Heart left ventricle (tissue), 16 donors: ENCODE data around the gene HPRT1. TPM values are rescaled to one million over a fixed set of nuclear protein-coding genes. Genes with fewer than 3 reads are reported as not detected.

Experiments
- ATAC-seq, 4 donors: fragments of 200-7000 bp; cut with Tn5 transposase; one replicate each; pipeline ENCODE4 v1.9.1; 2020 to 2022; ENCODE audit warnings: moderate library complexity in 4 of 4, mild to moderate bottlenecking in 3 of 4, moderate number of reproducible peaks in 1 of 4
- DNase-seq, 5 donors: peaks; one replicate each; pipeline ENCODE4 v3.0.0-alpha.2; 2020
- H3K27ac ChIP-seq, 12 donors: fragments of 200-600 bp; sonication (generic) in 4 of 12; one replicate each; pipeline versions ENCODE4 v1.5.0 to v1.8.0; 2016 to 2022; ENCODE audit warnings: mild to moderate bottlenecking in 2 of 12
- H3K27me3 ChIP-seq, 9 donors: fragments of 200-600 bp; sonication (generic) in 2 of 9; one replicate each; pipeline versions ENCODE4 v1.5.1 to v1.8.0; 2016 to 2022; ENCODE audit warnings: mild to moderate bottlenecking in 3 of 9
- H3K36me3 ChIP-seq, 9 donors: fragments of 200-600 bp; sonication (generic) in 2 of 9; one replicate each; pipeline versions ENCODE4 v1.5.0 to v1.8.0; 2018 to 2022; ENCODE audit warnings: mild to moderate bottlenecking in 2 of 9
- H3K4me1 ChIP-seq, 12 donors: fragments of 200-600 bp; sonication (generic) in 4 of 12; one replicate each; pipeline versions ENCODE4 v1.5.0 to v1.8.0; 2016 to 2022; ENCODE audit warnings: mild to moderate bottlenecking in 3 of 12
- H3K4me3 ChIP-seq, 12 donors: fragments of 200-600 bp; sonication (generic) in 4 of 12; one replicate each; pipeline versions ENCODE4 v1.5.0 to v1.8.0; 2017 to 2022; ENCODE audit warnings: mild to moderate bottlenecking in 9 of 12, moderate library complexity in 4 of 12
- H3K9me3 ChIP-seq, 12 donors: fragments of 200-600 bp; sonication (generic) in 4 of 12; one replicate each; pipeline versions ENCODE4 v1.5.0 to v1.8.0; 2016 to 2022; ENCODE audit warnings: mild to moderate bottlenecking in 1 of 12
- POLR2A ChIP-seq, 2 donors: fragments of 450-650 bp; IDR thresholded peaks; one replicate each; pipeline ENCODE4 v1.6.1; 2017; ENCODE audit warnings: antibody characterized with exemption in 2 of 2, mild to moderate bottlenecking in 2 of 2, moderate library complexity in 2 of 2
- WGBS, 4 donors: extraction: QIAGEN DNeasy Blood & Tissue Kit in 2 of 4; methylation state at CpG; one replicate each; pipeline versions ENCODE4 v1.1.5 to v1.1.7; 2013 to 2018; 5-methylcytosine and 5-hydroxymethylcytosine counted together
- intact Hi-C, 10 donors: fragments of 100-400 bp; cut with DNase I; formaldehyde crosslinking; loops; one replicate each; pipeline versions ENCODE4 v1.11.1 to v1.14.2; 2022
- polyA plus RNA-seq, 2 donors: library from polyadenylated mRNA; stranded (reverse); fragments of 200-250 nt; gene quantifications; one replicate each; pipeline ENCODE4 v1.2.3, GENCODE V29; 2013
- total RNA-seq, 9 donors: library from RNA; depleted of rRNA in 2 of 9; stranded (reverse); fragments of >200 nt in 2 of 9; fragmentation: NEBNext Ultra II Directional in 3 of 9; extraction: Animal tissue kit (Norgen Biotek cat#: 25700) in 3 of 9; gene quantifications; one replicate each; pipeline versions ENCODE4 v1.1.0 to v1.2.4, GENCODE V29; 2016 to 2023
- TF ChIP-seq, protein P1 (sequence below), 12 donors: fragments of 200-600 bp; sonication (generic) in 4 of 12; IDR thresholded peaks; one replicate each; pipeline versions ENCODE4 v1.5.0 to v1.8.0; 2018 to 2022; ENCODE audit warnings: antibody characterized with exemption in 12 of 12, mild to moderate bottlenecking in 5 of 12
- donor health status: ischemic (EF 13 %, LVEDD 7.1; RV severe dilation, severe dysfunction).
- donor health status: healthy with polysubstance abuse.
- donor health status: DM: no; HTN: yes; CAD: no.
- donor health status: DM: no; HTN: no; CAD: no.
- donor health status: ischemic (EF 25% LVEDD 6.9; RV normal size, moderate dysfunction).
- donor health status: ischemic (EF 25% LVEDD 5.7; RV mildly dilated, moderate dysfunction).
- donor health status: healthy.
- donor health status: DM: yes; HTN: yes; CAD: no.
- donor health status: ischemic (EF 35%, LVEDD 5.7; RV mildly dilated, moderate dysfunction).
- donor health status: nonischemic (EF 11% LVEDD 7.7; RV severe dilation, severe dysfunction).
- donor health status: DM: yes; HTN: yes; CAD: no.
- donor health status: PGD.
- donor health status: ischemic (EF 29% LVEDD 5.4; RV normal size, mild dysfunction).
- donor health status: nonischemic (EF 23%, LVEDD 6.1; RV moderate dilation, normal function).

Gene HPRT1
- total and polyA plus RNA-seq, 11 donors, result 9.2 to 35.1 (median 25.6) TPM

DNA sequence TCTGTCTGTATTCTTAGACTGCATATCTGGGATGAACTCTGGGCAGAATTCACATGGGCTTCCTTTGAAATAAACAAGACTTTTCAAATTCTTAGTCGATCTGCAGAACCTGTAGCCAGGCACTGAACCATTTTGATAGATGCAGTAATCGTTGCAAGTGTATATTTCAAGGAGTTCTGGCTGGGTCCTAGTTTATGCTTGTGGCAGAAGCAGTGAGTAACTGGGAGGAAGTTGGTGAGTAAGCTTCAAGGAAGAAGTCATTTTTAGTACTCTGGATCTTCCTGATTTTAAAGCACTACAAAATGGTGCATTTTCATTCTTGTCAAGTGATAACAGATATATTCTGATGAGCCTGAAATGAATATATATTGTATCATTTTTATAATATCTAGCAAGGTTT is 9.5 kb downstream of the HPRT1 start:
- DNase-seq (no peak), ATAC-seq (no peak)
- no peak overlapping the region for H3K4me3 ChIP-seq
- H3K9me3 ChIP-seq, result no peaks in the 10 kb centered on the region
- 41 to 69% (median 44%) methylated on average over 2 of the region's 2 CpGs for WGBS, 4 donors
- no peaks in the 10 kb centered on the region for H3K27me3 ChIP-seq
- H3K27ac ChIP-seq, result no peak overlapping the region
- H3K36me3 ChIP-seq, result peaks cover 0 to 9% (median 0%) of the 10 kb centered on the region in 9 donors
- intact Hi-C loops, result no loop called here
- H3K4me1 ChIP-seq, result no peaks in the 10 kb centered on the region
- TF ChIP-seq, protein P1, sequence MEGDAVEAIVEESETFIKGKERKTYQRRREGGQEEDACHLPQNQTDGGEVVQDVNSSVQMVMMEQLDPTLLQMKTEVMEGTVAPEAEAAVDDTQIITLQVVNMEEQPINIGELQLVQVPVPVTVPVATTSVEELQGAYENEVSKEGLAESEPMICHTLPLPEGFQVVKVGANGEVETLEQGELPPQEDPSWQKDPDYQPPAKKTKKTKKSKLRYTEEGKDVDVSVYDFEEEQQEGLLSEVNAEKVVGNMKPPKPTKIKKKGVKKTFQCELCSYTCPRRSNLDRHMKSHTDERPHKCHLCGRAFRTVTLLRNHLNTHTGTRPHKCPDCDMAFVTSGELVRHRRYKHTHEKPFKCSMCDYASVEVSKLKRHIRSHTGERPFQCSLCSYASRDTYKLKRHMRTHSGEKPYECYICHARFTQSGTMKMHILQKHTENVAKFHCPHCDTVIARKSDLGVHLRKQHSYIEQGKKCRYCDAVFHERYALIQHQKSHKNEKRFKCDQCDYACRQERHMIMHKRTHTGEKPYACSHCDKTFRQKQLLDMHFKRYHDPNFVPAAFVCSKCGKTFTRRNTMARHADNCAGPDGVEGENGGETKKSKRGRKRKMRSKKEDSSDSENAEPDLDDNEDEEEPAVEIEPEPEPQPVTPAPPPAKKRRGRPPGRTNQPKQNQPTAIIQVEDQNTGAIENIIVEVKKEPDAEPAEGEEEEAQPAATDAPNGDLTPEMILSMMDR (IDR thresholded peaks at IDR 0.05), result no peak

DNA sequence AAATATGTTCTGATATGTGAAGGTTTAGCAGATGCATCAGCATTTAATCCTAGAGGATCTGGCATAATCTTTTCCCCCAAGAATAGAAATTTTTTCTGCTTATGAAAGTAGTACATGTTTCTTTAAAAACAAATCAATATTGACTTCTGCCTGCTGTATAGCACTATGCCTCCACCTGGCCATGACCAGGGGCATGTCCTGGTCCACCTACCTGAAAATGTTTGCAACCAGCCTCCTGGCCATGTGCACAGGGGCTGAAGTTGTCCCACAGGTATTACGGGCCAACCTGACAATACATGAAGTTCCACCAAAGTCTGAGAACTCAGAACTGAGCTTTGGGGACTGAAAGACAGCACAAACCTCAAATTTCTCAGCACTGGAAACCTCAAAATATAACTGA is 10.0 kb downstream of the HPRT1 start:
- TF ChIP-seq, protein P1 (IDR thresholded peaks at IDR 0.05), result no peak
- TF ChIP-seq POLR2A (IDR thresholded peaks at IDR 0.05), result no peak
- no peak overlapping the region for H3K27ac ChIP-seq
- H3K36me3 ChIP-seq, result peaks cover 0 to 14% (median 0%) of the 10 kb centered on the region in 9 donors
- H3K4me3 ChIP-seq, result no peak overlapping the region
- ATAC-seq, result no peak
- H3K27me3 ChIP-seq, result no peaks in the 10 kb centered on the region
- H3K9me3 ChIP-seq, result no peaks in the 10 kb centered on the region
- no peak for DNase-seq
- no peaks in the 10 kb centered on the region for H3K4me1 ChIP-seq
- intact Hi-C loops, result no loop called here
- WGBS, 4 donors, result 88 to 100% (median 98%) methylated on average over 1 of the region's 1 CpG

DNA sequence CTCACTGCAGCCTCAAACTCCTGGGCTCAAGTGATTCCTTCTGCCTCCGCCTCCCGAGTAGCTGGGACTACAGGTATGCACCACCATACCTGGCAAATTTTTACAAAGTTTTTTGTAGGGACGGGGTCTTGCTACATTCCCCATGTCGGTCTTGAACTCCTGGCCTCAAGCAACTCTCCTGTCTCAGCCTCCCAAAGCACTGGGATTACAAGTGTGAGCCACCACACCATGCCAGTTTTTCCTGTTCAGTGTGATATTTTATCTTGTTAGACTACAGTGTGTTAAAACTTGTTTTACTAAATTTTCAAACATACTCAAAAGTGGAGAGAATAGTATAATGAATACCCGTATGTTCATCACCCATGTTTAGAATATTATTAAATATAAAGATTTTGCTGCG is 12.1 kb downstream of the HPRT1 start:
- intact Hi-C loops, result no loop called here

DNA sequence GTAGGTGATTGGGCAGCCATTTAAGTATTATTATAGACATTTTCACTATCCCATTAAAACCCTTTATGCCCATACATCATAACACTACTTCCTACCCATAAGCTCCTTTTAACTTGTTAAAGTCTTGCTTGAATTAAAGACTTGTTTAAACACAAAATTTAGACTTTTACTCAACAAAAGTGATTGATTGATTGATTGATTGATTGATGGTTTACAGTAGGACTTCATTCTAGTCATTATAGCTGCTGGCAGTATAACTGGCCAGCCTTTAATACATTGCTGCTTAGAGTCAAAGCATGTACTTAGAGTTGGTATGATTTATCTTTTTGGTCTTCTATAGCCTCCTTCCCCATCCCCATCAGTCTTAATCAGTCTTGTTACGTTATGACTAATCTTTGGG is 16.3 kb downstream of the HPRT1 start:
- Histone ChIP-seq H3K9me3 (no peaks in the 10 kb centered on the region), H3K4me3 (no peak overlapping the region), H3K27ac (no peak overlapping the region), H3K4me1 (no peaks in the 10 kb centered on the region), H3K27me3 (no peaks in the 10 kb centered on the region), H3K36me3 (peaks cover 0 to 40% (median 11%) of the 10 kb centered on the region in 9 donors)
- TF ChIP-seq, protein P1 (IDR thresholded peaks at IDR 0.05), result no peak
- no peak for TF ChIP-seq POLR2A (IDR thresholded peaks at IDR 0.05)
- intact Hi-C loops, result no loop called here
- no peak for DNase-seq
- ATAC-seq, result no peak
- WGBS, 4 donors, result 60 to 92% (median 70%) methylated on average over 1 of the region's 1 CpG

More for the DNA sequence above, 12.1 kb downstream of the HPRT1 start:
- WGBS, 4 donors, result 84 to 98% (median 91%) methylated on average over 6 of the region's 6 CpGs
- peaks cover 0 to 30% (median 11%) of the 10 kb centered on the region in 9 donors for H3K36me3 ChIP-seq
- ATAC-seq (no peak), DNase-seq (no peak)
- H3K4me1 ChIP-seq, result no peaks in the 10 kb centered on the region
- H3K27me3 ChIP-seq, result no peaks in the 10 kb centered on the region
- H3K4me3 ChIP-seq, result no peak overlapping the region
- TF ChIP-seq, protein P1 (IDR thresholded peaks at IDR 0.05), result no peak
- TF ChIP-seq POLR2A (IDR thresholded peaks at IDR 0.05), result no peak
- H3K9me3 ChIP-seq, result no peaks in the 10 kb centered on the region
- H3K27ac ChIP-seq, result no peak overlapping the region
